Measurements from ENCODE around the gene PLA2G4D. TPM values are rescaled to one million over a fixed set of nuclear protein-coding genes. Genes with fewer than 3 reads are reported as not detected.

Gene PLA2G4D
- total and polyA plus RNA-seq, 2 donors (not counting 3 experiments of a cell fraction or from before 2014, with no cell fraction given): not detected

DNA sequence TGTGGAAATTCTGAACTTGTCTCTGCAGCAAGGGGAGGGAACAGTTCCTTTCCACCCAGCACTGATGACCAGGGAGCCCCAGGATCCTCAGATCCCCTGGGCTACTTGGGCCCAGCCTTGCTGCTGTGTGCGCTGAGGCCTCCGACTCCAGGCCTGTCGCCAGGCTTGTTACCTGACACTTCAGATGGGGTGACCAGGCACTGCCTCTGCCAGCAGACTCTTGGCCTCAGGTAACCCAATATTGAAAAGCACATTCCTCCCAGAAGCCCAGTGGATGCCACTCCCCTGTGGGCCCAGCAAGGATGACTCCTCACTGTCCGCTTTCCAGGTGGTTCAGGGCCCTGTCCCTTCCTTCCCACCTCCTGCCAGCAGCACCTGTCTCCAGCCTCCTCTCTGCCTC lies 70.1 kb downstream of the PLA2G4D start:
- FAIRE-seq: no peak
- no peaks in the 10 kb centered on the region for H3K4me1 ChIP-seq (ENCODE audit: control insufficient read depth, extremely low read depth, insufficient read depth, low read length)
- dilution Hi-C loops (cut with MboI; ENCODE audit: extremely low pct_ligation_motif_present, low sequenced_read_pairs): no loop called here
- H3K4me2 ChIP-seq (ENCODE audit: insufficient read depth, low read length): no peak overlapping the region
- no peak for TF ChIP-seq EZH2 (IDR thresholded peaks at IDR 0.05; ENCODE audit: borderline replicate concordance, low read depth, low read length, severe bottlenecking)
- H3K4me3 ChIP-seq (replicated peaks in 1 of 3; ENCODE audit: insufficient read depth in 1 of 3, low read depth in 1 of 3, low read length in 3 of 3): no peak overlapping the region
- ChIA-PET POLR2A (no interaction called here), CTCF (no interaction called here)
- no peaks in the 10 kb centered on the region for H3K9me3 ChIP-seq (replicated peaks; ENCODE audit: control insufficient read depth, insufficient read depth, low read length)
- no TSS peak for BruUV-seq (replicated peaks)
- H3K79me2 ChIP-seq (ENCODE audit: control insufficient read depth, insufficient read depth, low read length): no peaks in the 10 kb centered on the region
- H3K27me3 ChIP-seq (ENCODE audit: control insufficient read depth in 2 of 2, insufficient read depth in 2 of 2, low read length in 2 of 2): peaks cover 16 to 17% of the 10 kb centered on the region in 2 experiments
- no peak overlapping the region for H2AFZ ChIP-seq (ENCODE audit: low read depth, low read length)
- intact Hi-C loops (cut with micrococcal nuclease): no loop called here
- no peaks in the 10 kb centered on the region for H3K36me3 ChIP-seq (ENCODE audit: control insufficient read depth in 2 of 2, extremely low read depth in 1 of 2, insufficient read depth in 2 of 2, low read length in 2 of 2)
- H3K9ac ChIP-seq (replicated peaks; ENCODE audit: extremely low read depth, insufficient read depth, low read length): no peak overlapping the region
- H3K27ac ChIP-seq (ENCODE audit: insufficient read depth, low read depth, low read length): no peak overlapping the region
- no peak for DNase-seq (ENCODE audit: low read depth, low spot score)
- no peaks in the 10 kb centered on the region for H4K20me1 ChIP-seq (replicated peaks; ENCODE audit: control insufficient read depth, extremely low read depth, insufficient read depth, low read length)
- no peaks in the 10 kb centered on the region for H3K9me1 ChIP-seq (replicated peaks; ENCODE audit: control insufficient read depth, extremely low read depth, insufficient read depth, low read length)

DNA sequence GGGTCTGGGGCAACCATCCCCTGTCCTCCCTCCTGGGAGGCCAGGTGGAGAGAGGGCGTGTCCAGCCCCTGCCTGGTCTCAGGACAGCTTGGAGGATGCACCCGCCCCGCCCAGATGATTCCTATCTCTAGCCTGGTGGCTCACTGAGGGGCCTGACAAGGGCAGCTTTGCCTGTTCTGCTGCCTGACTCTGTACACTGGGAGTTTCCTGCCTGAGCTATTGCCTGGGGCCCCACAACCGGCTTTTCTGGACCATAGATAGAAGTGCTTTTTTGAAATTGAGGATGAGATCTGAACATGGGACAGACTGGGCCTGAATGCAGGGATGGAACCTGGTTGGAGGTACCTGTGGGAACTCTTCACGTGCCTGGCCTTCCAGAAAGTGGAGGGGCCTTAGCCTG lies 72.8 kb downstream of the PLA2G4D start:
- H3K27ac ChIP-seq (ENCODE audit: insufficient read depth, low read depth, low read length): no peak overlapping the region
- intact Hi-C loops (cut with micrococcal nuclease): no loop called here
- H3K9ac ChIP-seq (replicated peaks; ENCODE audit: extremely low read depth, insufficient read depth, low read length): no peak overlapping the region
- no peaks in the 10 kb centered on the region for H3K9me3 ChIP-seq (replicated peaks; ENCODE audit: control insufficient read depth, insufficient read depth, low read length)
- ChIA-PET POLR2A (no interaction called here), CTCF (interaction anchor here (1.3 to 1.6 kb wide), 2 partner anchors 9 to 117 kb away, joined by 3 to 4 read pairs; no protein-coding TSS in a partner anchor)
- no peak overlapping the region for H3K4me3 ChIP-seq (replicated peaks in 1 of 3; ENCODE audit: insufficient read depth in 1 of 3, low read depth in 1 of 3, low read length in 3 of 3)
- dilution Hi-C loops (cut with MboI; ENCODE audit: extremely low pct_ligation_motif_present, low sequenced_read_pairs): no loop called here
- TF ChIP-seq, protein P1, sequence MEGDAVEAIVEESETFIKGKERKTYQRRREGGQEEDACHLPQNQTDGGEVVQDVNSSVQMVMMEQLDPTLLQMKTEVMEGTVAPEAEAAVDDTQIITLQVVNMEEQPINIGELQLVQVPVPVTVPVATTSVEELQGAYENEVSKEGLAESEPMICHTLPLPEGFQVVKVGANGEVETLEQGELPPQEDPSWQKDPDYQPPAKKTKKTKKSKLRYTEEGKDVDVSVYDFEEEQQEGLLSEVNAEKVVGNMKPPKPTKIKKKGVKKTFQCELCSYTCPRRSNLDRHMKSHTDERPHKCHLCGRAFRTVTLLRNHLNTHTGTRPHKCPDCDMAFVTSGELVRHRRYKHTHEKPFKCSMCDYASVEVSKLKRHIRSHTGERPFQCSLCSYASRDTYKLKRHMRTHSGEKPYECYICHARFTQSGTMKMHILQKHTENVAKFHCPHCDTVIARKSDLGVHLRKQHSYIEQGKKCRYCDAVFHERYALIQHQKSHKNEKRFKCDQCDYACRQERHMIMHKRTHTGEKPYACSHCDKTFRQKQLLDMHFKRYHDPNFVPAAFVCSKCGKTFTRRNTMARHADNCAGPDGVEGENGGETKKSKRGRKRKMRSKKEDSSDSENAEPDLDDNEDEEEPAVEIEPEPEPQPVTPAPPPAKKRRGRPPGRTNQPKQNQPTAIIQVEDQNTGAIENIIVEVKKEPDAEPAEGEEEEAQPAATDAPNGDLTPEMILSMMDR (IDR thresholded peaks at IDR 0.05; ENCODE audit: extremely low read depth in 1 of 2, insufficient read depth in 1 of 2, low read depth in 1 of 2, low read length in 2 of 2): no peak
- no peak for TF ChIP-seq FOS (IDR thresholded peaks at IDR 0.05; ENCODE audit: borderline replicate concordance, insufficient read depth, low read length)
- TF ChIP-seq POLR2AphosphoS5 (IDR thresholded peaks at IDR 0.05; ENCODE audit: insufficient read depth, low read depth, low read length): no peak
- no peak for TF ChIP-seq EZH2 (IDR thresholded peaks at IDR 0.05; ENCODE audit: borderline replicate concordance, low read depth, low read length, severe bottlenecking)
- TF ChIP-seq GATA2 (IDR thresholded peaks at IDR 0.05; ENCODE audit: insufficient read depth, insufficient read length, low read depth, low read length): no peak
- TF ChIP-seq, protein P2, sequence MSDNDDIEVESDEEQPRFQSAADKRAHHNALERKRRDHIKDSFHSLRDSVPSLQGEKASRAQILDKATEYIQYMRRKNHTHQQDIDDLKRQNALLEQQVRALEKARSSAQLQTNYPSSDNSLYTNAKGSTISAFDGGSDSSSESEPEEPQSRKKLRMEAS (IDR thresholded peaks at IDR 0.05; ENCODE audit: insufficient read depth, insufficient read length): no peak
- TF ChIP-seq MYC (IDR thresholded peaks at IDR 0.05; ENCODE audit: low read depth, low read length): no peak
- TF ChIP-seq POLR2A (IDR thresholded peaks at IDR 0.05; ENCODE audit: low read depth, low read length): no peak
- no peak for TF ChIP-seq JUN (IDR thresholded peaks at IDR 0.05; ENCODE audit: borderline replicate concordance, insufficient read depth, insufficient read length, low read depth)
- no peaks in the 10 kb centered on the region for H3K4me1 ChIP-seq (ENCODE audit: control insufficient read depth, extremely low read depth, insufficient read depth, low read length)
- no peaks in the 10 kb centered on the region for H3K79me2 ChIP-seq (ENCODE audit: control insufficient read depth, insufficient read depth, low read length)
- H3K36me3 ChIP-seq (ENCODE audit: control insufficient read depth in 2 of 2, extremely low read depth in 1 of 2, insufficient read depth in 2 of 2, low read length in 2 of 2): no peaks in the 10 kb centered on the region
- peaks cover 2 to 8% of the 10 kb centered on the region in 2 experiments for H3K27me3 ChIP-seq (ENCODE audit: control insufficient read depth in 2 of 2, insufficient read depth in 2 of 2, low read length in 2 of 2)
- no peak overlapping the region for H2AFZ ChIP-seq (ENCODE audit: low read depth, low read length)
- DNase-seq (ENCODE audit: low read depth, low spot score) (no peak), FAIRE-seq (no peak)
- no peak overlapping the region for H3K4me2 ChIP-seq (ENCODE audit: insufficient read depth, low read length)
- no peaks in the 10 kb centered on the region for H3K9me1 ChIP-seq (replicated peaks; ENCODE audit: control insufficient read depth, extremely low read depth, insufficient read depth, low read length)
- H4K20me1 ChIP-seq (replicated peaks; ENCODE audit: control insufficient read depth, extremely low read depth, insufficient read depth, low read length): no peaks in the 10 kb centered on the region
- BruUV-seq (replicated peaks): no TSS peak
